ENCODE data around the gene KARS1.
"Not testable (repeated sequence)": the region's sequence is repeated elsewhere in the genome, so short reads cannot be mapped to it uniquely, and the experiment has no call there.

Gene KARS1

DNA sequence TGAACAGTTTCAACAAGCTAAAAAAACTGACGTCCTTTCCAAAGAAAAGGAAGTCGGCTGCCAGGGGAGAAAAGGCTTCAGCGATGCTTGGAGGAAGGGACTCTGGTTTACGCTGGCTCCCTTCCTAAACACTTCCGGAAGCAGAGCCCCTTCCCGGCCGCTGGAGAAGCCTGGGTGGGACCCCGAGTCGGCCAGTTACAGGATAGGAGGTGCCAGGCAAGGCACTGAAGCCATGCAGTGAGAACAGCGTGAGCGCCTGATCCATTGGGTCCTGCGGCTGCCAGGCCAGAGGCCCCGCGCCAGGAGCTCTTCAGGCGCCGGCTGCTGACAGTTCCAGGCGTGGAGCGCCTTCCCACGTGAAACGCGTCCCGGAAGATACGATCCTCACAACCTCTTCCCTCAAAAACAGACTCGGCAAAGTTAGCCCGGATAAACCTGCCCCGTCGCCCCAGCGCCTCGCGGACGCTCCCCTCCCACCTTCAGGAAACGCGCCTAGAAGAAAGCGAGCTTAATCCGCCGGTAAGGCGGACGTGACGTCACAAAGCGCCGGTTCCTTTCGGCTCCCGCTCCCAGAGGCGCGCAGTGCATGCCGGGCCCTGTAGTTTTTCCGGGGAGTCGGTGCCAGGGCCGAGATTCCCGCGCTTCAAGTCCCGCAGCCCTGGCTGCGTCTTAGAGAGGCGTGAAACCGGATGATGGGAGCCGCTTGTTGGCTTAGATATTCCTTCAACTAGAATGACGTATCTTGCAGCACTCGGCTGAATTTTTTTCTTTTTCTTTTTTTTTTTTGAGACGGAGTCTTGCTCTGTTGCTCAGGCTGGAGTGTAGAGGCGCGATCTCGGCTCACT, 24.5 kb downstream of the KARS1 start, which contains the start of gene ADAT1:
ADAT1 (minus strand) TSS at position 521 of the 845 bp plus-strand sequence. CDS start 2,482 bp downstream, outside the sequence.
- DNase-seq = peak; percentile 92 to 93

- DNase-seq = peak in 1 of 2 donors; percentile 18
Measured at GRCh38 chr16:75621170-75621477, 26.3 kb downstream of the KARS1 start.

- DNase-seq = no peak
Measured at GRCh38 chr16:75620326-75621169, 26.9 kb downstream of the KARS1 start.

- DNase-seq = no peak
Measured at GRCh38 chr16:75618780-75619179, 28.7 kb downstream of the KARS1 start.

- DNase-seq = no peak
Measured at GRCh38 chr16:75617121-75617520, 30.3 kb downstream of the KARS1 start.

GRCh38 chr16:75616521-75617010, 30.9 kb downstream of the KARS1 start:
- DNase-seq = no peak

DNA sequence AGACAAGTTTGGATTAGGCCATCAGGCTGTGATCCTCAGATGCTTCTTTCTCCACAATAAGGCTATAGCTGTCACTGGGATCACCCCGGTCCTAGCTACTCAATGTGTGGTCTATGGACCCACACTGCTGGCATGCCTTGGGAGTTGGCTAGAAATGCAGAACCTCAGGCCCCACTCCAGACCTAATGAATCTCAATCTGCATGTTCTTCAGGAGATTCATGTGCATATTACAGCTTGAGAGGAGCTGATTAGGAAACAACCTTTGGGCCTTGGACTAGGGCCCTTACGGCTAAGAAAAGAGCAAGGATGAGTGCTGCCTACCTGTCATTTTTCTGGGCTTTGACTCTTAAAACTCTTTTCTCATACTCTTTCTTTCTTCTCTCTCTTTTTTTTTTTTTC, 31.8 kb downstream of the KARS1 start:
- DNase-seq = no peak

DNA sequence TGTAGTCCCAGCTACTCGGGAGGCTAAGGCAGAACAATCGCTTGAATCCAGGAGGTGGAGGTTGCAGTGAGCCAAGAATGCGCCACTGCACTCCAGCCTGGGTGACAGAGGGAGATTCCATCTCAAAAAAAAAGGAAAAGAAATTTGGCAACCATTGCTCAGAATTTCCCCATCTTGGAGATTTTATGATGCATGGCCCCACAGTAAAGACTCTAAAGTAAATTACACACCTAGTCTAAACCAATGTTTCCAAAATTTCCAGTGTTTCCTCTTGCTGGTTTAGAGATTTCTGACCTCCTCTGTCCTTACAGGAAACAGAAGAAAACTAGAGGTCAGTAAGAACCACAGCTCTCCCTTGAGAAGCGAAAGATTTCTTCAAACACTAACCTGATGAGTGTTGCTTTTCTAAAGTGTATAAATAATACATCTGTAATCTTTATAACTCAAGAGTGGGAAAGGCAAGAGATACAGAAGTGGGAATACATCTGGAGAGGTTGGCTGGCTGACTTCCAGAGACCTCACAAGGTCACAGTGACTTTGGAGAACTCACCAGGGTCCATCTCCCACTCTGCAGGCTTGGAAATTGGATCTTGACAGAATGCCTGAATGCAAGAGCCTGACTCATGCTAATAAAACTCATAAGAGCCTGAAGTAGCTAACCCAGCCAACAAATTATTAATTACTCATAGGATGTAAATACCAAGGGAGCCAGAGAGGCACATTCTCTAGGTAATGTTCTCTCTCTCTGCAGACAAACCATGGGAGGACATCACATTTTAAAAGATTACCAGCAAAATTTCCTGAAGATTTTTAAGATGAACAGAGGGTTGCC, 33.2 kb downstream of the KARS1 start:
- no peak for DNase-seq

DNA sequence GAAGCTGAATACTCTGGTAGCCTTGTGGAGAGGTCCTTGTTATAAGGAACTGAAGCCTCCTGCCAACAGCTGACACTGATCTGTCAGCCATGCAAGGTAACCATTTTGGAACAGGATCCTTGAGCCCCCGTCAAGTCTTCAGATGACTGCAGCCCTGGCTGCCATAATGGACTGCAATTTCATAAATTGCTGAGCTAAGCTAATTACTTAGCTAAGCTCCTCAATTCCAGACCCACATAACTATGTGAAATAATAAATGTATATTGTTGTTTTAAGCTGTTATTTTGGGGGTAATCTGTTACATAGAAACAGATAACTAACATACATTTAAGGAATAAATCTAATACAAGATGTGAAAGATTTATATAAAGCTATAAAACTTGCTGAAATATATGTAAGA, 41.0 kb downstream of the KARS1 start:
- no peak for DNase-seq

GRCh38 chr16:75603241-75603640, 44.2 kb downstream of the KARS1 start:
- no peak for DNase-seq

GRCh38 chr16:75599452-75600277, 47.8 kb downstream of the KARS1 start:
- DNase-seq = no peak

GRCh38 chr16:75593825-75594820, 53.3 kb downstream of the KARS1 start:
- no peak for DNase-seq

DNA sequence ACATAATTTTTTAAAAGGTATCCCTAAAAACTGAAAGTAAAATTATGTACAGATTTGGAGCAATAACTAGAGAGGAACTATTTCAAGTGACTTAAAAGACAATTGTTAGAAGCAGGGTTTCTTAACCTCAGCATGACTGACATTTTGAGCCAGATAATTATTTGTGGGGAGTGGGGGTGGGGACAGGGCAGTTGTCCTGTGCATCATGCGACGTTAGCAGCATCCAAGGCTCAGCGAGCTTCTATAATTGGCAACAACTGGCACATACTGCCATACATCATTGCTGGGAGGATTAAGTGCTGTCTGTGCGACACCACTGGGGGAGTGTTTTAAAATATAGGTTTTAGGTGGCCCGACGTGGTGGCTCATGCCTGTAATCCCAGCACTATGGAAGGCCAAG, 54.2 kb downstream of the KARS1 start:
- no peak for DNase-seq

GRCh38 chr16:75591927-75592326, 55.5 kb downstream of the KARS1 start:
- not testable (repeated sequence) for DNase-seq

- peak; percentile 31 to 32 for DNase-seq
Measured at GRCh38 chr16:75590920-75591843, 56.3 kb downstream of the KARS1 start.

- peak in 1 of 2 donors; percentile 21 for DNase-seq
Measured at GRCh38 chr16:75589306-75589705, 58.2 kb downstream of the KARS1 start.

GRCh38 chr16:75588716-75589115, 58.7 kb downstream of the KARS1 start:
- DNase-seq = no peak

DNA sequence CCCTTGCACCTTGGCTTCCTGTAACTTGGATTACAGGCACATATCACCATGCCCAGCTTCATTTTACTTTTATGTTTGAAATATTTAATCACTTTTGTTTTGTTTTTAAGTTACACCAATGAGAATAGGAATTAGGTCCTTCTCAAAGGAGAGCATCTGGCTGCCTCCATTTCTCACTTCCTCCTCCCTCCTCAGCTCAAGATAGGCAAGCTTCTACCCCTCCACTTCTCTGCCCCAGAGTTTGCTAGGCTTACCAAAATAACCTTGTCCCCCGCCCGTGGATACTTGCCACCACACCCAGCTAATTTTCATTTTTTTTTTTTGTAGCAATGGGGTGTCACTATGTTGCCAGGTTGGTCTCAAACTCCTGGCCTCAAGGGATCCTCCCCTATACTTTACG, 63.4 kb downstream of the KARS1 start:
- no peak for DNase-seq

DNA sequence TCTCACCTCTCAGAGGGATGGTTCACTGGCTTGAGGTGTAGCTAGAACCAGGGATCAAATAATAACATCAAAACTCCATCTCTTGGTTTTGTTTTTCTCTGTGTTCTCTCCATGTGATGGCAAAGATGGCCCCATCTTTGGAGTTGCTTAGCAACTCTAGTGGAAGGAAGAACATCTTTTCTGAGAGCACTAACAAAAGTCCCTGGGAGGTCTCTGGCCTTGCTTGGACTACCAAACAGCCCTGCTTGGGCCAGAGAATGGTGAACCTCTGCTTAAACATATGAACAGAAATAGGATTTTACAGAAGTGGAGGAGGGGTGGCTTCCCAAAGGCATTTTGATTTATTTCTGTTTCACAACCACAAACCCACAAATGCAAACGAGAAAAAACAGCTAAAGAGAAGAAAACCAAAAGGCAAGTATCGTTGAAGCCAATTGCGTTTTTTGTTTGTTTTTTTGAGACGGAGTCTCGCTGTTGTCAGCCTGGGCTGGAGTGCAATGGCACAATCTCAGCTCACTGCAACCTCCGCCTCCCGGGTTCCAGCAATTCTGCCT, 68.1 kb downstream of the KARS1 start:
- no peak for DNase-seq
